Kidney epithelial cell (primary cell): Measurements from ENCODE around the gene PTPRB. TPM values are rescaled to one million over a fixed set of nuclear protein-coding genes. Genes with fewer than 3 reads are reported as not detected.

Experiments
- DNase-seq: peaks from one replicate; pipeline ENCODE4 v3.0.0-alpha.2; 2010; ENCODE audit warnings: low read depth
- H3K27me3 ChIP-seq: 2 replicates; pipeline ENCODE4 v1.6.0; 2011; ENCODE audit warnings: low read length; ENCODE audit not compliant: control insufficient read depth, insufficient read depth
- H3K36me3 ChIP-seq: 2 replicates; pipeline ENCODE4 v1.5.1; 2011; ENCODE audit warnings: low read length; ENCODE audit not compliant: control insufficient read depth, insufficient read depth
- H3K4me3 ChIP-seq: 2 replicates; pipeline ENCODE4 v1.5.1; 2011; ENCODE audit warnings: low read depth, mild to moderate bottlenecking, control low read depth, low read length
- CTCF ChIP-seq: IDR thresholded peaks from 2 replicates; pipeline ENCODE4 v1.5.1; 2011; ENCODE audit warnings: mild to moderate bottlenecking, moderate library complexity, low read length, control low read depth, inconsistent platforms; ENCODE audit not compliant: insufficient read depth, poor library complexity, severe bottlenecking
- total RNA-seq: library from RNA; depleted of rRNA; stranded (reverse); fragments of >200 nt; gene quantifications from 2 replicates; pipeline ENCODE4 v1.2.3, GENCODE V29; 2015

PTPRB gene
- total RNA-seq, 1 donor from 2014 or later = 4.5 TPM

GRCh38 chr12:70641691-70642090, 4.5 kb upstream of the PTPRB start:
- Histone ChIP-seq H3K36me3 (no peaks in the 10 kb centered on the region), H3K27me3 (no peaks in the 10 kb centered on the region), H3K4me3 (no peak overlapping the region)
- DNase-seq = no peak
- no peak for TF ChIP-seq CTCF

GRCh38 chr12:70640901-70641300, 3.7 kb upstream of the PTPRB start:
- Histone ChIP-seq H3K36me3 (no peaks in the 10 kb centered on the region), H3K27me3 (no peaks in the 10 kb centered on the region), H3K4me3 (no peak overlapping the region)
- TF ChIP-seq CTCF = no peak
- no peak for DNase-seq

GRCh38 chr12:70639535-70639934, 2.3 kb upstream of the PTPRB start:
- H3K36me3 ChIP-seq = no peaks in the 10 kb centered on the region

GRCh38 chr12:70638639-70639360, 1.6 kb upstream of the PTPRB start:
- Histone ChIP-seq H3K4me3 (no peak overlapping the region), H3K36me3 (no peaks in the 10 kb centered on the region), H3K27me3 (no peaks in the 10 kb centered on the region)
- TF ChIP-seq CTCF = no peak
- no peak for DNase-seq

More at GRCh38 chr12:70639535-70639934, 2.3 kb upstream of the PTPRB start:
- no peaks in the 10 kb centered on the region for H3K27me3 ChIP-seq
- no peak for TF ChIP-seq CTCF
- DNase-seq = no peak
- H3K4me3 ChIP-seq = no peak overlapping the region

GRCh38 chr12:70635755-70636154, 1.5 kb downstream of the PTPRB start:
- no peak for DNase-seq
- Histone ChIP-seq H3K36me3 (no peaks in the 10 kb centered on the region), H3K4me3 (no peak overlapping the region)

More at GRCh38 chr12:70635755-70636154, 1.5 kb downstream of the PTPRB start:
- H3K27me3 ChIP-seq = no peaks in the 10 kb centered on the region
- no peak for TF ChIP-seq CTCF
